Measurements from ENCODE around the gene WWOX.

DNA sequence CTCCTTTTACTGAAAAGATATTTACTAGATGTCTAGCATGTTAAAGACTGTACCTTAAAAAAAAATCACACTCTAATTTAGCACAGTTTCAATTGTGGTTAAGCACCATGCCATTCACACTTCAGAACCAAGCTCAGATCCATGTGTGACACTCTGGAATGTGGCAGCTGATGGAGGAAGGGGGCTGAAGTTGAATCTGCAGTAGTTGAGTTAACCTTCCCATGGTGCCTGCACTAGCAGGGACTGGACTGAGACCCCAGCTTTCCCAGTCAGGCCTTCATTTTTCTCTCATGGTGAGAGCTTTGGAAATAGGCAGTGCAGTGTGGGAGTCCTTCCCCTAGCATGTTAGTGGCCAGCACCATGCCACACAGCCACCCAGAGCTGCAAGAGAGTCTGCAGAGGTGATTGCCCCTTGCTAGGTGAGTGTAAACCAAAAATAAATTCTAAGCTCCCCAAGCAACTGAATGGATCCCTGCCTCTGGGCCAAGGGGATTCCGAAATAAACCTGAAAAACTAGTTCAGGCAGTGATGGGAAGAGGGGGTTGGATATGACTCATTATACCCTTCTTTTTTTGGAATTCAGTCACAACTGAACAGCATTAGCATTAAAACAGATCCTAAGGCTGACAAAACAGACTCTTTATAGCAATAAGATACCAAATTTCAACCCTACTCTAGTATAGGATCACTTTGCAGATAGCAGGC, 208.5 kb downstream of the WWOX start:
- no peak for TF ChIP-seq SAFB2 (CRISPR knock-in tag; IDR thresholded peaks at IDR 0.05; ENCODE audit: borderline replicate concordance, low read depth)
- TF ChIP-seq, protein P1, sequence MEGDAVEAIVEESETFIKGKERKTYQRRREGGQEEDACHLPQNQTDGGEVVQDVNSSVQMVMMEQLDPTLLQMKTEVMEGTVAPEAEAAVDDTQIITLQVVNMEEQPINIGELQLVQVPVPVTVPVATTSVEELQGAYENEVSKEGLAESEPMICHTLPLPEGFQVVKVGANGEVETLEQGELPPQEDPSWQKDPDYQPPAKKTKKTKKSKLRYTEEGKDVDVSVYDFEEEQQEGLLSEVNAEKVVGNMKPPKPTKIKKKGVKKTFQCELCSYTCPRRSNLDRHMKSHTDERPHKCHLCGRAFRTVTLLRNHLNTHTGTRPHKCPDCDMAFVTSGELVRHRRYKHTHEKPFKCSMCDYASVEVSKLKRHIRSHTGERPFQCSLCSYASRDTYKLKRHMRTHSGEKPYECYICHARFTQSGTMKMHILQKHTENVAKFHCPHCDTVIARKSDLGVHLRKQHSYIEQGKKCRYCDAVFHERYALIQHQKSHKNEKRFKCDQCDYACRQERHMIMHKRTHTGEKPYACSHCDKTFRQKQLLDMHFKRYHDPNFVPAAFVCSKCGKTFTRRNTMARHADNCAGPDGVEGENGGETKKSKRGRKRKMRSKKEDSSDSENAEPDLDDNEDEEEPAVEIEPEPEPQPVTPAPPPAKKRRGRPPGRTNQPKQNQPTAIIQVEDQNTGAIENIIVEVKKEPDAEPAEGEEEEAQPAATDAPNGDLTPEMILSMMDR (CRISPR knock-in tag; IDR thresholded peaks at IDR 0.05): no peak
- TF ChIP-seq NR2C2 (CRISPR knock-in tag; IDR thresholded peaks at IDR 0.05; ENCODE audit: borderline replicate concordance): no peak
- TF ChIP-seq ZNF10 (CRISPR knock-in tag; IDR thresholded peaks at IDR 0.05; ENCODE audit: borderline replicate concordance, low read depth): no peak
- TF ChIP-seq SIN3A (IDR thresholded peaks at IDR 0.05; ENCODE audit: borderline replicate concordance, low read depth, low read length): no peak
- TF ChIP-seq, protein P2, sequence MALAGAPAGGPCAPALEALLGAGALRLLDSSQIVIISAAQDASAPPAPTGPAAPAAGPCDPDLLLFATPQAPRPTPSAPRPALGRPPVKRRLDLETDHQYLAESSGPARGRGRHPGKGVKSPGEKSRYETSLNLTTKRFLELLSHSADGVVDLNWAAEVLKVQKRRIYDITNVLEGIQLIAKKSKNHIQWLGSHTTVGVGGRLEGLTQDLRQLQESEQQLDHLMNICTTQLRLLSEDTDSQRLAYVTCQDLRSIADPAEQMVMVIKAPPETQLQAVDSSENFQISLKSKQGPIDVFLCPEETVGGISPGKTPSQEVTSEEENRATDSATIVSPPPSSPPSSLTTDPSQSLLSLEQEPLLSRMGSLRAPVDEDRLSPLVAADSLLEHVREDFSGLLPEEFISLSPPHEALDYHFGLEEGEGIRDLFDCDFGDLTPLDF (CRISPR knock-in tag; IDR thresholded peaks at IDR 0.05): no peak
- TF ChIP-seq KDM1A (CRISPR knock-in tag; IDR thresholded peaks at IDR 0.05): no peak
- TF ChIP-seq ZNF138 (CRISPR knock-in tag; IDR thresholded peaks at IDR 0.05; ENCODE audit: low read depth): no peak
- TF ChIP-seq, protein P3, sequence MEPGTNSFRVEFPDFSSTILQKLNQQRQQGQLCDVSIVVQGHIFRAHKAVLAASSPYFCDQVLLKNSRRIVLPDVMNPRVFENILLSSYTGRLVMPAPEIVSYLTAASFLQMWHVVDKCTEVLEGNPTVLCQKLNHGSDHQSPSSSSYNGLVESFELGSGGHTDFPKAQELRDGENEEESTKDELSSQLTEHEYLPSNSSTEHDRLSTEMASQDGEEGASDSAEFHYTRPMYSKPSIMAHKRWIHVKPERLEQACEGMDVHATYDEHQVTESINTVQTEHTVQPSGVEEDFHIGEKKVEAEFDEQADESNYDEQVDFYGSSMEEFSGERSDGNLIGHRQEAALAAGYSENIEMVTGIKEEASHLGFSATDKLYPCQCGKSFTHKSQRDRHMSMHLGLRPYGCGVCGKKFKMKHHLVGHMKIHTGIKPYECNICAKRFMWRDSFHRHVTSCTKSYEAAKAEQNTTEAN (CRISPR knock-in tag; conservative IDR thresholded peaks at IDR 0.05): no peak
- no peak for TF ChIP-seq DPF2 (CRISPR knock-in tag; IDR thresholded peaks at IDR 0.05; ENCODE audit: borderline replicate concordance, low read depth)
